Neural crest cell (in vitro differentiated cells): ENCODE data around the gene MED9. TPM values are rescaled to one million over a fixed set of nuclear protein-coding genes. Genes with fewer than 3 reads are reported as not detected.
"Not testable (repeated sequence)": the region's sequence is repeated elsewhere in the genome, so short reads cannot be mapped to it uniquely, and the experiment has no call there.

Experiments used
- DNase-seq: peaks from one replicate; pipeline ENCODE4 v3.0.0; 2021; ENCODE audit warnings: low read depth, mixed read lengths, low spot score
- H3K27ac Mint-ChIP-seq: one replicate; pipeline ENCODE4 v1.8.0; 2021; ENCODE audit warnings: mild to moderate bottlenecking, mixed read lengths; ENCODE audit not compliant: unreplicated experiment
- H3K27me3 Mint-ChIP-seq: 2 replicates; pipeline ENCODE4 v1.8.0; 2021; ENCODE audit warnings: low read depth, mild to moderate bottlenecking, mixed read lengths
- H3K36me3 Mint-ChIP-seq: 2 replicates; pipeline ENCODE4 v1.8.0; 2021; ENCODE audit warnings: low read depth, mild to moderate bottlenecking, mixed read lengths
- H3K4me1 Mint-ChIP-seq: 2 replicates; pipeline ENCODE4 v1.8.0; 2021; ENCODE audit warnings: mixed read lengths
- H3K4me3 Mint-ChIP-seq: one replicate; pipeline ENCODE4 v1.8.0; 2021; ENCODE audit warnings: mild to moderate bottlenecking, mixed read lengths
- H3K9me3 Mint-ChIP-seq: 2 replicates; pipeline ENCODE4 v1.8.0; 2021; ENCODE audit warnings: mixed read lengths
- CTCF ChIP-seq: fragments of 200-600 bp; sonication (generic); conservative IDR thresholded peaks from 2 replicates; pipeline ENCODE4 v1.5.0; 2021; ENCODE audit warnings: antibody characterized with exemption, mild to moderate bottlenecking
- total RNA-seq: library from RNA; stranded (reverse); gene quantifications from 2 replicates; pipeline ENCODE4 v1.2.1, GENCODE V29; 2021

The MED9 gene
- total RNA-seq, 1 donor from 2014 or later, result 20.5 TPM

- peaks cover 4% of the 10 kb centered on the region for H3K36me3 Mint-ChIP-seq
- H3K4me3 Mint-ChIP-seq, result no peak overlapping the region
- no peak for TF ChIP-seq CTCF
- H3K4me1 Mint-ChIP-seq, result no peaks in the 10 kb centered on the region
- peaks cover 8% of the 10 kb centered on the region for H3K9me3 Mint-ChIP-seq
- no peak overlapping the region for H3K27ac Mint-ChIP-seq
- no peak for DNase-seq
- peaks cover 17% of the 10 kb centered on the region for H3K27me3 Mint-ChIP-seq
Observed at GRCh38 chr17:17456251-17456650, 20.5 kb upstream of the MED9 start.

- H3K9me3 Mint-ChIP-seq, result peaks cover 8% of the 10 kb centered on the region
- peaks cover 17% of the 10 kb centered on the region for H3K27me3 Mint-ChIP-seq
- no peak overlapping the region for H3K27ac Mint-ChIP-seq
- no peak overlapping the region for H3K4me3 Mint-ChIP-seq
- H3K4me1 Mint-ChIP-seq, result no peaks in the 10 kb centered on the region
- H3K36me3 Mint-ChIP-seq, result peaks cover 4% of the 10 kb centered on the region
- no peak for TF ChIP-seq CTCF
- no peak for DNase-seq
Observed at GRCh38 chr17:17457680-17458079, 19.1 kb upstream of the MED9 start.

GRCh38 chr17:17460038-17460437 lies 16.8 kb upstream of the MED9 start:
- Mint-ChIP-seq H3K4me3 (no peak overlapping the region), H3K9me3 (peaks cover 8% of the 10 kb centered on the region), H3K4me1 (no peaks in the 10 kb centered on the region), H3K36me3 (peaks cover 4% of the 10 kb centered on the region), H3K27ac (no peak overlapping the region), H3K27me3 (peaks cover 34% of the 10 kb centered on the region)
- no peak for TF ChIP-seq CTCF
- no peak for DNase-seq

- Mint-ChIP-seq H3K27me3 (peaks cover 39% of the 10 kb centered on the region), H3K9me3 (peaks cover 8% of the 10 kb centered on the region), H3K27ac (peak overlapping the region; percentile 35), H3K36me3 (peaks cover 4% of the 10 kb centered on the region), H3K4me1 (peaks cover 3% of the 10 kb centered on the region), H3K4me3 (no peak overlapping the region)
- DNase-seq, result no peak
- no peak for TF ChIP-seq CTCF
Observed at GRCh38 chr17:17462048-17462824, 14.6 kb upstream of the MED9 start.

- TF ChIP-seq CTCF, result no peak
- peaks cover 4% of the 10 kb centered on the region for H3K36me3 Mint-ChIP-seq
- H3K4me3 Mint-ChIP-seq, result no peak overlapping the region
- no peak overlapping the region for H3K27ac Mint-ChIP-seq
- no peak for DNase-seq
- peaks cover 40% of the 10 kb centered on the region for H3K27me3 Mint-ChIP-seq
- H3K4me1 Mint-ChIP-seq, result peaks cover 3% of the 10 kb centered on the region
- H3K9me3 Mint-ChIP-seq, result peaks cover 8% of the 10 kb centered on the region
Observed at GRCh38 chr17:17463821-17464220, 13.0 kb upstream of the MED9 start.

GRCh38 chr17:17465878-17466277 lies 10.9 kb upstream of the MED9 start:
- not testable (repeated sequence) for H3K9me3 Mint-ChIP-seq, DNase-seq, H3K36me3 Mint-ChIP-seq, H3K4me1 Mint-ChIP-seq, H3K4me3 Mint-ChIP-seq, H3K27ac Mint-ChIP-seq
- H3K27me3 Mint-ChIP-seq, result peaks cover 33% of the 10 kb centered on the region
